ENCODE measurements around the gene CTPS2. TPM values are rescaled to one million over a fixed set of nuclear protein-coding genes. Genes with fewer than 3 reads are reported as not detected.

The CTPS2 gene
- total RNA-seq, 1 donor from 2014 or later: 11.4 TPM

DNA sequence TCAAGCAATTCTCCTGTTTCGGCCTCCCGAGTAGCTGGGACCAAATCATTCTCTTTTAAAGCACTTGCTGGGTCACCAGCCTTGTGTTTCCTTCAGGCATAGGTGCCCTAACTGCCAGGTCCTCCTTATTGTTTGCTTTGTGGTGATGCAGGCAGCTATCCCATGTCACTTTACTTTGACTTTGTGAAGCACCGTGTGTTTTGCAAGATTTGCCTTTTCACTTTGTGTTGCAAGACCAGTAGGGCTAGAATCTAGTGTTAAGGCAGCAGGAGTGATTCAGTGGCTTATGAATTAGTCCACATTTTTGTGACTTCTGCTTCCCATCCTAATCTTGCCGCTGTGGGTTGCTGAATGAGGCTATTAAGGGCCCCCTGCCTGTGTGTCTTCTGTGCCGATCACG lies 27.1 kb upstream of the CTPS2 start:
- H3K27me3 ChIP-seq (ENCODE audit: insufficient read depth, low read length): no peaks in the 10 kb centered on the region

DNA sequence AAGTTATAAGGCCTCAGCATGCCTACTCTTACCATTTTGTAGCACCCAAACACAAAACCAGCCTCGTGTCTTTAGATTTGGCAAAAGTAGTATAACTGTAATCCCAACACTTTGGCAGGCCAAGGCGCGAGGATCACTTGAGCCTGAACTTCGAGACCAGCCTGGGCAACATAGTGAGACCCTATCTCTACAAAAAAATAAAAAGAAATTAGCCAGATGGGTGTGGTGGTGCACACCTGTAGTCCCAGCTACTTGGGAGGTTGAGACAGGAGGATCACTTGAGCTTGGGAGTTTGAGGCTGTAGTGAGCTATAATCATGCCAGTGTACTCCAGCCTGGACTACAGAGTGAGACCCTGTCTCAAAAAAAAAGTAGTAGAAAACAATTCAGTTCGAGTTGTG lies 24.6 kb upstream of the CTPS2 start:
- Histone ChIP-seq H3K27me3 (ENCODE audit: insufficient read depth, low read length) (no peaks in the 10 kb centered on the region), H2AFZ (ENCODE audit: low read depth, low read length) (no peak overlapping the region), H3K9ac (ENCODE audit: low read length) (no peak overlapping the region), H3K79me2 (ENCODE audit: insufficient read depth, low read length) (peaks cover 10% of the 10 kb centered on the region), H3K36me3 (ENCODE audit: insufficient read depth, low read length) (peaks cover 4% of the 10 kb centered on the region), H3K27ac (ENCODE audit: low read depth, low read length) (no peak overlapping the region), H3K4me3 (ENCODE audit: insufficient read depth, low read depth, low read length) (no peak overlapping the region), H3K9me3 (ENCODE audit: insufficient read depth, low read depth, low read length) (no peaks in the 10 kb centered on the region), H3K4me2 (ENCODE audit: low read length) (no peak overlapping the region), H4K20me1 (ENCODE audit: insufficient read depth, low read length) (peaks cover 9% of the 10 kb centered on the region), H3K4me1 (ENCODE audit: insufficient read depth, low read length) (no peaks in the 10 kb centered on the region)
- H3K9me3 Mint-ChIP-seq (ENCODE audit: unreplicated experiment): no peaks in the 10 kb centered on the region
- H3K4me3 Mint-ChIP-seq (ENCODE audit: unreplicated experiment): no peak overlapping the region
- peaks cover 2% of the 10 kb centered on the region for H3K36me3 Mint-ChIP-seq (ENCODE audit: low read depth, unreplicated experiment)
- DNase-seq (ENCODE audit: low read depth): no peak
- no peak for FAIRE-seq
- H3K27me3 Mint-ChIP-seq (ENCODE audit: low read depth, unreplicated experiment): no peaks in the 10 kb centered on the region
- peaks cover 8% of the 10 kb centered on the region for H3K4me1 Mint-ChIP-seq (ENCODE audit: low read depth, unreplicated experiment)
- H3K27ac Mint-ChIP-seq (ENCODE audit: unreplicated experiment): no peak overlapping the region
- no peak for TF ChIP-seq EZH2 (IDR thresholded peaks at IDR 0.05; ENCODE audit: insufficient read depth, low read length)
- TF ChIP-seq, protein P1, sequence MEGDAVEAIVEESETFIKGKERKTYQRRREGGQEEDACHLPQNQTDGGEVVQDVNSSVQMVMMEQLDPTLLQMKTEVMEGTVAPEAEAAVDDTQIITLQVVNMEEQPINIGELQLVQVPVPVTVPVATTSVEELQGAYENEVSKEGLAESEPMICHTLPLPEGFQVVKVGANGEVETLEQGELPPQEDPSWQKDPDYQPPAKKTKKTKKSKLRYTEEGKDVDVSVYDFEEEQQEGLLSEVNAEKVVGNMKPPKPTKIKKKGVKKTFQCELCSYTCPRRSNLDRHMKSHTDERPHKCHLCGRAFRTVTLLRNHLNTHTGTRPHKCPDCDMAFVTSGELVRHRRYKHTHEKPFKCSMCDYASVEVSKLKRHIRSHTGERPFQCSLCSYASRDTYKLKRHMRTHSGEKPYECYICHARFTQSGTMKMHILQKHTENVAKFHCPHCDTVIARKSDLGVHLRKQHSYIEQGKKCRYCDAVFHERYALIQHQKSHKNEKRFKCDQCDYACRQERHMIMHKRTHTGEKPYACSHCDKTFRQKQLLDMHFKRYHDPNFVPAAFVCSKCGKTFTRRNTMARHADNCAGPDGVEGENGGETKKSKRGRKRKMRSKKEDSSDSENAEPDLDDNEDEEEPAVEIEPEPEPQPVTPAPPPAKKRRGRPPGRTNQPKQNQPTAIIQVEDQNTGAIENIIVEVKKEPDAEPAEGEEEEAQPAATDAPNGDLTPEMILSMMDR (IDR thresholded peaks at IDR 0.05; ENCODE audit: insufficient read depth, low read depth, low read length): no peak

More for the DNA sequence above, 27.1 kb upstream of the CTPS2 start:
- Histone ChIP-seq H4K20me1 (ENCODE audit: insufficient read depth, low read length) (peaks cover 5% of the 10 kb centered on the region), H3K27ac (ENCODE audit: low read depth, low read length) (no peak overlapping the region), H3K4me1 (ENCODE audit: insufficient read depth, low read length) (peaks cover 9% of the 10 kb centered on the region), H3K36me3 (ENCODE audit: insufficient read depth, low read length) (peaks cover 4% of the 10 kb centered on the region), H3K79me2 (ENCODE audit: insufficient read depth, low read length) (no peaks in the 10 kb centered on the region), H3K4me2 (ENCODE audit: low read length) (no peak overlapping the region), H3K4me3 (ENCODE audit: insufficient read depth, low read depth, low read length) (no peak overlapping the region), H3K9me3 (ENCODE audit: insufficient read depth, low read depth, low read length) (no peaks in the 10 kb centered on the region), H2AFZ (ENCODE audit: low read depth, low read length) (no peak overlapping the region), H3K9ac (ENCODE audit: low read length) (no peak overlapping the region)
- H3K27ac Mint-ChIP-seq (ENCODE audit: unreplicated experiment): no peak overlapping the region
- no peaks in the 10 kb centered on the region for H3K27me3 Mint-ChIP-seq (ENCODE audit: low read depth, unreplicated experiment)
- DNase-seq (ENCODE audit: low read depth) (no peak), FAIRE-seq (no peak)
- no peak overlapping the region for H3K4me3 Mint-ChIP-seq (ENCODE audit: unreplicated experiment)
- H3K9me3 Mint-ChIP-seq (ENCODE audit: unreplicated experiment): no peaks in the 10 kb centered on the region
- H3K36me3 Mint-ChIP-seq (ENCODE audit: low read depth, unreplicated experiment): peaks cover 6% of the 10 kb centered on the region
- H3K4me1 Mint-ChIP-seq (ENCODE audit: low read depth, unreplicated experiment): peaks cover 9% of the 10 kb centered on the region
- TF ChIP-seq EZH2 (IDR thresholded peaks at IDR 0.05; ENCODE audit: insufficient read depth, low read length): no peak
- TF ChIP-seq, protein P1 (IDR thresholded peaks at IDR 0.05; ENCODE audit: insufficient read depth, low read depth, low read length): no peak

DNA sequence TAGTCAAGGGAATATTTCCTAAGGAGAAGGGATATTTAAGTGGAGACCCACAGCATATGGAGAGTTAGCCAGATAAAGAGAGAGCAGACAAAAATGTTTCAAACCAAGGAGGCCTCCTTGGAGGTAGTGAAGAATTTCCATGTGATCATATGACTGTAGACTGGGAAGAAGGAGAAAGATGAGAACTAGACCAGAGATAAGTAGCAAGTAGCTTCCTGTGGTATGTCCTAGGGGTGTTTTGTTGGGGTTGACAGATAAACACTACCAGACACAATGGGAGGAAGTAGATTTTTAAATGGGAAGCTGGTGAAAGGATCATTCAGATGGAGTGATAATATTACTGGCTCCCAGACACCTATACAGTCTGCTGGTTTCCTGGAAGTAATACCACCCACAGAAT lies 20.5 kb upstream of the CTPS2 start:
- H2AFZ ChIP-seq (ENCODE audit: low read depth, low read length): no peak overlapping the region
- Mint-ChIP-seq H3K36me3 (ENCODE audit: low read depth, unreplicated experiment) (no peaks in the 10 kb centered on the region), H3K27me3 (ENCODE audit: low read depth, unreplicated experiment) (no peaks in the 10 kb centered on the region), H3K4me1 (ENCODE audit: low read depth, unreplicated experiment) (peaks cover 8% of the 10 kb centered on the region), H3K9me3 (ENCODE audit: unreplicated experiment) (no peaks in the 10 kb centered on the region), H3K4me3 (ENCODE audit: unreplicated experiment) (no peak overlapping the region), H3K27ac (ENCODE audit: unreplicated experiment) (no peak overlapping the region)
- H3K27ac ChIP-seq (ENCODE audit: low read depth, low read length): no peak overlapping the region
- H3K4me3 ChIP-seq (ENCODE audit: insufficient read depth, low read depth, low read length): no peak overlapping the region
- H3K79me2 ChIP-seq (ENCODE audit: insufficient read depth, low read length): peaks cover 29% of the 10 kb centered on the region
- H3K9me3 ChIP-seq (ENCODE audit: insufficient read depth, low read depth, low read length): no peaks in the 10 kb centered on the region
- H4K20me1 ChIP-seq (ENCODE audit: insufficient read depth, low read length): peaks cover 9% of the 10 kb centered on the region
- TF ChIP-seq, protein P1 (IDR thresholded peaks at IDR 0.05; ENCODE audit: insufficient read depth, low read depth, low read length): no peak
- no peak for TF ChIP-seq EZH2 (IDR thresholded peaks at IDR 0.05; ENCODE audit: insufficient read depth, low read length)
- no peak for DNase-seq (ENCODE audit: low read depth)
- FAIRE-seq: peak; percentile 64
- H3K4me2 ChIP-seq (ENCODE audit: low read length): no peak overlapping the region
- H3K4me1 ChIP-seq (ENCODE audit: insufficient read depth, low read length): no peaks in the 10 kb centered on the region
- no peak overlapping the region for H3K9ac ChIP-seq (ENCODE audit: low read length)
- no peaks in the 10 kb centered on the region for H3K27me3 ChIP-seq (ENCODE audit: insufficient read depth, low read length)
- H3K36me3 ChIP-seq (ENCODE audit: insufficient read depth, low read length): peaks cover 4% of the 10 kb centered on the region
